K562 (cell line): ENCODE results near the gene EPHB2. TPM values are rescaled to one million over a fixed set of nuclear protein-coding genes. Genes with fewer than 3 reads are reported as not detected.

Experiments
- ATAC-seq: fragments of 200-7000 bp; cut with Tn5 transposase; 3 replicates; pipeline ENCODE4 v1.9.1; 2020; ENCODE audit warnings: moderate library complexity
- BruUV-seq: library from RNA; stranded (reverse); fragments of 400-500 nt; replicated peaks from 2 replicates; lab custom pipeline; 2021; lab: Mats Ljungman, UMichigan
- CTCF ChIA-PET: fragments of 300-600 bp; formaldehyde crosslinking; extraction: SDS; loops from one replicate; lab custom pipeline; 2021; ENCODE audit warnings: low intra/inter-chr PET ratio; lab: Yijun Ruan, JAX
- POLR2A ChIA-PET: fragments of 300-600, 350-650 bp; sonication (Branson Sonifier 250); formaldehyde crosslinking; extraction: SDS; loops from one replicate; lab custom pipeline; 2021; ENCODE audit warnings: antibody characterized with exemption, inconsistent platforms; lab: Yijun Ruan, JAX
- DNase-seq, 4 experiments: peaks; one replicate each; pipeline versions ENCODE4 v3.0.0 to v3.0.0-alpha.2; 2011 to 2018; ENCODE audit warnings: low spot score in 3 of 4, mixed read lengths in 3 of 4; ENCODE audit errors: extremely low read depth in 1 of 4
- FAIRE-seq: peaks from 2 replicates; lab custom pipeline; 2011; peaks lifted over from hg19 to GRCh38; lab: Jason Lieb, UNC
- H2AFZ ChIP-seq: 2 replicates; pipeline ENCODE4 v1.6.0; 2011; ENCODE audit warnings: low read depth, low read length, control low read depth, inconsistent platforms
- H3K27ac ChIP-seq: fragments of 200-600 bp; 3 replicates; pipeline ENCODE4 v1.8.0; 2011; ENCODE audit warnings: low read depth, mild to moderate bottlenecking, control low read depth, inconsistent platforms, low read length, moderate library complexity, mixed read lengths; ENCODE audit errors: extremely low read depth
- H3K27me3 ChIP-seq, 2 experiments: fragments of 300-600 bp in 1 of 2; 2 replicates in 1 of 2; 3 replicates in 1 of 2; pipeline versions ENCODE4 v1.6.0 to v1.8.0; 2011; ENCODE audit warnings: inconsistent platforms in 2 of 2, low read length in 2 of 2, mild to moderate bottlenecking in 1 of 2, mixed read lengths in 1 of 2, moderate library complexity in 1 of 2; ENCODE audit not compliant: control insufficient read depth in 2 of 2, insufficient read depth in 2 of 2
- H3K36me3 ChIP-seq: fragments of 300-600 bp; 3 replicates; pipeline ENCODE4 v1.8.0; 2011; ENCODE audit warnings: mild to moderate bottlenecking, low read length, inconsistent platforms; ENCODE audit not compliant: control insufficient read depth, insufficient read depth
- H3K4me1 ChIP-seq, 2 experiments: fragments of 200-600 bp in 1 of 2; replicated peaks in 1 of 2; 2 replicates in 1 of 2; 3 replicates in 1 of 2; pipeline versions ENCODE4 v1.5.1 to v1.8.0; 2011; ENCODE audit warnings: inconsistent platforms in 2 of 2, low read length in 2 of 2, mild to moderate bottlenecking in 1 of 2, mixed read lengths in 1 of 2, moderate library complexity in 1 of 2; ENCODE audit not compliant: control insufficient read depth in 2 of 2, insufficient read depth in 2 of 2
- H3K4me2 ChIP-seq: 2 replicates; pipeline ENCODE4 v1.6.1; 2011; ENCODE audit warnings: low read length, control low read depth, inconsistent platforms, mixed read lengths; ENCODE audit not compliant: insufficient read depth
- H3K4me3 ChIP-seq: fragments of 200-600 bp; sonication (generic), shearing (Covaris generic); 2 replicates; pipeline ENCODE4 v1.5.1; 2016; ENCODE audit warnings: control low read depth, inconsistent platforms
- H3K79me2 ChIP-seq: fragments of 200-600 bp; 3 replicates; pipeline ENCODE4 v1.8.0; 2011; ENCODE audit warnings: low read length, inconsistent platforms; ENCODE audit not compliant: control insufficient read depth, insufficient read depth
- H3K9ac ChIP-seq, 2 experiments: 2 replicates each; pipeline versions ENCODE4 v1.6.0 to v1.6.1; 2011; ENCODE audit warnings: low read depth in 2 of 2, low read length in 2 of 2, control low read depth in 1 of 2, inconsistent platforms in 1 of 2, mild to moderate bottlenecking in 1 of 2, mixed read lengths in 1 of 2; ENCODE audit not compliant: insufficient read depth in 1 of 2
- H3K9me1 ChIP-seq: one replicate; pipeline ENCODE4 v1.6.0; 2011; ENCODE audit warnings: inconsistent platforms, mild to moderate bottlenecking, low read length, moderate library complexity; ENCODE audit not compliant: control insufficient read depth, insufficient read depth
- H3K9me3 ChIP-seq: replicated peaks from 2 replicates; pipeline ENCODE4 v1.5.1; 2011; ENCODE audit warnings: low read depth, low read length, inconsistent platforms; ENCODE audit not compliant: control insufficient read depth, insufficient read depth
- H4K20me1 ChIP-seq: replicated peaks from 2 replicates; pipeline ENCODE4 v1.6.1; 2011; ENCODE audit warnings: low read length, inconsistent platforms, mixed read lengths; ENCODE audit not compliant: control insufficient read depth, insufficient read depth
- EHMT2 ChIP-seq: fragments of 450-650 bp; IDR thresholded peaks from 2 replicates; pipeline ENCODE4 v1.6.1; 2018; ENCODE audit warnings: antibody characterized with exemption
- GABPB2 ChIP-seq: fragments of 250-450 bp; sonication (Bioruptor Pico); conservative IDR thresholded peaks from 2 replicates; pipeline ENCODE4 v1.5.1; 2021; ENCODE audit warnings: mild to moderate bottlenecking
- MAFG ChIP-seq: fragments of 450-650 bp; conservative IDR thresholded peaks from 2 replicates; pipeline ENCODE4 v1.6.1; 2016; ENCODE audit warnings: missing genetic modification characterization, missing compliant biosample characterization
- MCM3 ChIP-seq: fragments of 450-650 bp; IDR thresholded peaks from 2 replicates; pipeline ENCODE4 v1.6.1; 2016
- PHB ChIP-seq: fragments of 250-450 bp; sonication (Bioruptor Pico); IDR thresholded peaks from 2 replicates; pipeline ENCODE4 v1.5.0; 2021
- ZFPM2 ChIP-seq: fragments of 250-450 bp; sonication (Bioruptor Pico); IDR thresholded peaks from 2 replicates; pipeline ENCODE4 v1.5.1; 2022; ENCODE audit warnings: mild to moderate bottlenecking
- WGBS: fragments of 100-300 bp; shearing (Covaris generic); methylation state at CpG from one replicate; pipeline ENCODE4 v1.1.6; 2016; ENCODE audit warnings: low coverage, mixed read lengths; ENCODE audit not compliant: insufficient coverage; ENCODE audit errors: missing lambda C conversion rate; 5-methylcytosine and 5-hydroxymethylcytosine counted together
- in situ Hi-C: fragments of 300-500 bp; cut with MboI; formaldehyde crosslinking; loops from 4 replicates; pipeline ENCODE4 v1.15.0; 2018; ENCODE audit warnings: inconsistent platforms, mixed read lengths
- intact Hi-C: fragments of 100-400 bp; cut with micrococcal nuclease; formaldehyde crosslinking; loops from 2 replicates; pipeline ENCODE4 v1.14.2; 2022
- polyA plus RNA-seq, 8 experiments: library from polyadenylated mRNA; depleted of rRNA in 4 of 8; stranded (reverse) in 5 of 8; unstranded in 3 of 8; fragments of >200 nt; fragmentation: Nextera tagmentation in 2 of 8; fragmentation: Illumina TruSeq in 1 of 8; extraction: Ambion mirVana in 2 of 8; extraction: Trizol in 1 of 8; gene quantifications; 2 replicates each; pipeline versions ENCODE4 v1.2.1 to v1.2.3, GENCODE V29; 2011 to 2014; ENCODE audit warnings: inconsistent platforms in 1 of 8, missing spikeins in 1 of 8
- total RNA-seq, 7 experiments: library from RNA; depleted of rRNA in 6 of 7; stranded (reverse); fragments of >200 nt in 6 of 7; fragmentation: Illumina TruSeq in 2 of 7; extraction: Trizol in 2 of 7; gene quantifications; 2 replicates each; pipeline versions ENCODE4 v1.2.1 to v1.2.3, GENCODE V29; 2011 to 2021; ENCODE audit warnings: low replicate concordance in 1 of 7
- TF ChIP-seq, protein P1 (sequence below): fragments of 450-650 bp; IDR thresholded peaks from 2 replicates; pipeline ENCODE4 v1.6.1; 2016; ENCODE audit warnings: low read depth, mild to moderate bottlenecking, moderate library complexity

The EPHB2 gene
- total and polyA plus RNA-seq, 9 of the 15 experiments (the other 6 are each of a cell fraction or from before 2014, with no cell fraction given): not detected

GRCh38 chr1:22878626-22879025 lies 168.0 kb downstream of the EPHB2 start:
- DNase-seq: no peak
- no peak overlapping the region for H3K27ac ChIP-seq
- in situ Hi-C loops: no loop called here
- intact Hi-C loops: no loop called here
- no peak for TF ChIP-seq GABPB2
- no peak for TF ChIP-seq ZFPM2 (CRISPR knock-in tag)
- TF ChIP-seq MAFG (tag): no peak
- no peak for TF ChIP-seq PHB (CRISPR knock-in tag)
- TF ChIP-seq MCM3: no peak
- no peak for TF ChIP-seq EHMT2
- TF ChIP-seq, protein P1, sequence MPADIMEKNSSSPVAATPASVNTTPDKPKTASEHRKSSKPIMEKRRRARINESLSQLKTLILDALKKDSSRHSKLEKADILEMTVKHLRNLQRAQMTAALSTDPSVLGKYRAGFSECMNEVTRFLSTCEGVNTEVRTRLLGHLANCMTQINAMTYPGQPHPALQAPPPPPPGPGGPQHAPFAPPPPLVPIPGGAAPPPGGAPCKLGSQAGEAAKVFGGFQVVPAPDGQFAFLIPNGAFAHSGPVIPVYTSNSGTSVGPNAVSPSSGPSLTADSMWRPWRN: no peak
- TF ChIP-seq, all 486 proteins: peak for 0
- Histone ChIP-seq H3K4me1 (0 out of 5 replicates have a peak, but pooled peaks cover 0 to 4% of the 10 kb centered on the region in 2 experiments), H3K27me3 (peaks cover 41 to 93% of the 10 kb centered on the region in 2 experiments), H3K4me2 (no peak overlapping the region), H3K9me3 (no peaks in the 10 kb centered on the region), H3K79me2 (no peaks in the 10 kb centered on the region), H3K4me3 (no peak overlapping the region), H4K20me1 (peaks cover 29% of the 10 kb centered on the region), H3K36me3 (no peaks in the 10 kb centered on the region), H2AFZ (no peak overlapping the region), H3K9ac (no peak overlapping the region), H3K9me1 (no peaks in the 10 kb centered on the region)
- BruUV-seq: no TSS peak
- ChIA-PET POLR2A (interaction anchor here (0.7 to 1.7 kb wide), 2 partner anchors 10 to 145 kb away, joined by 4 to 7 read pairs; no protein-coding TSS in a partner anchor), CTCF (no interaction called here)
- FAIRE-seq (no peak), ATAC-seq (no peak)
- 2% methylated on average over 13 of the region's 13 CpGs for WGBS
